GM12891 (cell line): ENCODE data around the gene PLEKHH1.

Experiments used
- DNase-seq: peaks from one replicate; pipeline ENCODE4 v3.0.0; 2011; ENCODE audit warnings: low spot score; ENCODE audit not compliant: insufficient read length
- FAIRE-seq: peaks from 2 replicates; lab custom pipeline; 2011; peaks lifted over from hg19 to GRCh38; lab: Jason Lieb, UNC
- PAX5 ChIP-seq: IDR thresholded peaks from 2 replicates; pipeline ENCODE4 v1.6.1; 2011; ENCODE audit warnings: low read length, moderate library complexity, mild to moderate bottlenecking; ENCODE audit not compliant: insufficient read depth, severe bottlenecking
- POLR2A ChIP-seq: IDR thresholded peaks from 2 replicates; pipeline ENCODE4 v1.6.1; 2011; ENCODE audit warnings: low read depth, low read length, control low read depth
- POLR2AphosphoS5 ChIP-seq: IDR thresholded peaks from 2 replicates; pipeline ENCODE4 v1.6.1; 2011; ENCODE audit warnings: low read depth, low read length, control low read depth
- POU2F2 ChIP-seq: IDR thresholded peaks from 2 replicates; pipeline ENCODE4 v1.6.1; 2011; ENCODE audit warnings: low read depth, mild to moderate bottlenecking, control low read depth, low read length, moderate library complexity
- SPI1 ChIP-seq: IDR thresholded peaks from 2 replicates; pipeline ENCODE4 v1.6.1; 2011; ENCODE audit warnings: low read depth, low read length, control low read depth
- TAF1 ChIP-seq: IDR thresholded peaks from 2 replicates; pipeline ENCODE4 v1.6.1; 2011; ENCODE audit warnings: low read depth, low read length, control low read depth

Gene PLEKHH1

DNA sequence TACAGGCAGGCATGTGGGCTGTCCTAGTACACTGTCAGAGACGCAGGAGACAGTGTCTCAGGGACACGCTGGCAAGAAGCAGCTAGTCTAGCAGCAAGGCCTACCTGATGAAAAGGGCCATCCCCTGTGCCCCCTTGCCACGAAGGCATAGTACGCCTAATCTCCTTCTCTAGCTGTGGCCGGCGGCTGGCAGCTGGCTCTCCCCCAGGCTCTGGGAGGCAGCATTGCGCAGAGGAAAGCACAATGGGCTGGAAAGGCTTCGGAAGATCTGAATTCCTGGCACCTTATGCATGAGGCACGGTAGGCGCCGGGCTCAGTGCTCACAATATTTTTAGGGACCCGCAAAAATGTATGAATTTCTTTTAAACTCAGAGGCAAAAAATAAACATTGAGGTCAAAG is 16.0 kb upstream of the PLEKHH1 start:
- TF ChIP-seq PAX5 (no peak), POLR2A (no peak), POU2F2 (no peak), SPI1 (no peak), POLR2AphosphoS5 (no peak), TAF1 (no peak)
- no peak for DNase-seq
- no peak for FAIRE-seq

DNA sequence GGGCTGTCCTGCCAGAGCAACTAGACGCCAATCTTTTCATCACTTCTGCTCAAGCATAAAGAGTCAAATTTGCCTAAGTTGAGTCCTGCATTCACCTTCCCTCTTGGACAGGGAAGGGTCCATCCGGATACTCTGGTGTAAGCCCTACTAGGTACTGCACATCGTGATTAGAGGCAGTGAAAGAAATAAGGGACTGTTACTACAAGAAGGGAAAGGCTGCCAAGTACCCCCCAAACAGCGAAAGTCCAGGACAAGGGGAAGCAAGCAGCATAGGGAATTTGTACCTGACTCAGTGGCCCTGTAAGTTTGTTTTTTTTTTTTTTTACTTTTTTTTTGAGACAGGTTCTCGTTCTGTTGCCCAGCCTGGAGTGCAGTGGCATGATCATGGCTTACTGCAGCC is 13.7 kb upstream of the PLEKHH1 start:
- TF ChIP-seq TAF1, result no peak
- TF ChIP-seq POLR2AphosphoS5, result no peak
- TF ChIP-seq POLR2A, result no peak
- TF ChIP-seq PAX5, result no peak
- no peak for TF ChIP-seq POU2F2
- no peak for TF ChIP-seq SPI1
- no peak for FAIRE-seq
- DNase-seq, result no peak

DNA sequence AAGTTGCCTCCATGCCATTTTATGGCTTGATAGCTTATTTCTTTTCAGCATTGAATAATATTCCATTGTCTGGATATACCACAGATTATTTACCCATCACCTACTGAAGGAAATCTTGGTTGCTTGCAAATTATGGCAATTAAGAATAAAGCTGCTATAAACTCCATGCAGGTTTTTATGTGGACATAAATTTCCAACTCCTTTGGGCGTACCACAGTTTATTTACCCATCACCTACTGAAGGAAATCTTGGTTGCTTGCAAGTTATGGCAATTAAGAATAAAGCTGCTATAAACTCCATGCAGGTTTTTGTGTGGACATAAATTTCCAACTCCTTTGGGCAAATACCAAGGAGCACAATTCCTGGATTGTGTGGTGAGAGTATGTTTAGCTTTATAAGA is 12.6 kb upstream of the PLEKHH1 start:
- FAIRE-seq, result no peak
- TF ChIP-seq PAX5 (no peak), TAF1 (no peak), POLR2A (no peak), POU2F2 (no peak), SPI1 (no peak), POLR2AphosphoS5 (no peak)

DNA sequence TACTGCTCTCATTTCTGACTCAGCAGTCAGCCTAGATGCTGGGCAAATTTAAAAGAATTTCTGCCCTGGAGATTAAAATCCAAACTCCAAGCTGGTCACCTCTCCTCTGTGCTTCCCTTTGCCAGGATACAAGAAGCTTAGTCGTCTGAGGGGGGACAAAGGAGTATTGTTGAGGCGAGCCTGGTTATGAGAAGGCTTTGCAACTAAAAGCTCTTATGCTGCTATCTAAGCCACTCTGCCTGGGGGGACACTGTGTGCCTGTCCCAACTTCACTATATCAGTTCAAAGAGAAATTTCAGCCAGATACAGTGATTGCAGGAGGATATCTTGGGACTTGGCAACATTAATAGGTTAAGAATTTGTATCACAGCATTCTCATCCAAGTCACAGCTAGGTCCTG is 10.8 kb upstream of the PLEKHH1 start:
- DNase-seq (no peak), FAIRE-seq (no peak)
- TF ChIP-seq POLR2AphosphoS5, result no peak
- no peak for TF ChIP-seq POU2F2
- TF ChIP-seq SPI1, result no peak
- TF ChIP-seq TAF1, result no peak
- TF ChIP-seq PAX5, result no peak
- no peak for TF ChIP-seq POLR2A

More for the DNA sequence above, 12.6 kb upstream of the PLEKHH1 start:
- no peak for DNase-seq

DNA sequence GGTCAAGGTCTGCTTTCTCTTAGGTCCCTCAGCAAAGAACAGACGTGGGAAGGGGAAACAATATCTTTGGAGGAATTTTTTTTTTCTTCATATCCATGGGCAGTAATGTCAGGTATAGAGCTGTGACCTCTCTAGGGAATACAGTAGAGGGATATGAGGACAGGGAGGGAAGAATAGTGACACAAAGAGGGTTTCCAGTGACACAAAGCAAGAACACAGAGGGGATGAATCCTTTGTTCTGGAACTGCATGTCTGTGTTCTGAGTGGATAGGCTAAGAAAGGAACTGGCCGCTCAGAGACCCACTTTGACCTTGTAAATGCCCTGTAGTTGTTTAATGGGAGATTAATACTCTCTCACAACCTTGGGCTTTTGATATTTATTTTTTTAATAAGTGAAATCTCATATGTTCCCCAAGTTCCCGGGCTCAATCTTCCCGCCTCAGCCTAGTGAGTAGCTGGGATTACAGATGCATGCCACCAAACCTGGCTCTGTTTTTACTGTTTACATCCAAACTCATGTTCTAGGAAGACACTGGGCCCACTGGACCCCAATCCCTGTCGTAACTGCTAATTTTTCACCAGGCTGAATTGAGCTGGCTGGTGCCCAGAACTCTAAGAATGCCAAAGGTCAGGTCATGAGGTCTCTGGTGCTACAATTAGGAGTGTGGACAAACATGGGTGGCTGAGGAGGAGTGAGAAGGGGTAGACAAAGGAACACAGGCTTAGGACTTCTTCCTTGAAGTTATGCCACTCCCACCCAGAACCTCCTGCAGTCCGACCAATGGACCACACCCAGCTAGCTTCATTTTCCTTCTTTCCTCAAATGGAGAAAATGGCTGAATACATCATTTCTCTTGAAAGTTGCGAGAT is 9.1 kb upstream of the PLEKHH1 start:
- TF ChIP-seq POU2F2 (no peak), PAX5 (no peak), SPI1 (no peak), TAF1 (no peak), POLR2AphosphoS5 (no peak), POLR2A (no peak)
- no peak for DNase-seq
- FAIRE-seq, result no peak

DNA sequence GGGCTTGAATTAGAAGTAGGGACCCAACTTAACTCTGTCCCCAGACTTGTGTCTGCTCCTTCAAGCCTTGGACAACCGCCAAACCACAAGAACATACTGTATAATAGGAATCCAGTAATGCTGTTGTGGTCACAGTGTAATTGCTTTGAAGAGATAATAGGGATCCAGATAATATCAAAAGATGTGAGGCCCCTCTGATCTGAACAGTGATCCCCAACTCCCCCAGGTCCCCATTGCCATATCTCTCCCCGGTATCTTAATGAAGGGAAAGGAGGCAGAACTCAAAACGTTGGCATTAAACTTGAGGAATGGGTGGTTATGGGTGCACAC is 8.5 kb upstream of the PLEKHH1 start:
- FAIRE-seq, result no peak
- TF ChIP-seq POU2F2 (no peak), POLR2A (no peak), POLR2AphosphoS5 (no peak), PAX5 (no peak), SPI1 (no peak), TAF1 (no peak)
- DNase-seq, result no peak

DNA sequence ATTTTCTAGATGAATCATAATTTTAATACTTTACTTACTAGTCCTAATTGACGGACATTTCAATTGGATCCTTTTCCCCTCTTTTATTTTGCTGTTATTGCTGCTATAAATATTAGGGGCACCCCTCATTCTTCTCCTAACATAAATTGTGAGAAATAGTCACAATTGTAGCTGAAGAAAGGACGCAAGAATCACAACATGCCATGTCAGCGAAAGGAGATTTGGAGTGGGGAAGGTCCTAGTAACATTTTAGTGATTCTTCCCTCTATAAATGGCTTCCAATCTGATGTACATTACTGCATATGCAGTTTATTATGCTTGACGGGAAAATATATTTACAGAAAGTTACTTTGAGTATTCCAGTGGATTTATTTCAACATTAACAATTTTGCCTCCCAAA is 7.7 kb upstream of the PLEKHH1 start:
- no peak for FAIRE-seq
- TF ChIP-seq POLR2AphosphoS5 (no peak), TAF1 (no peak), POU2F2 (no peak), PAX5 (no peak), POLR2A (no peak), SPI1 (no peak)

DNA sequence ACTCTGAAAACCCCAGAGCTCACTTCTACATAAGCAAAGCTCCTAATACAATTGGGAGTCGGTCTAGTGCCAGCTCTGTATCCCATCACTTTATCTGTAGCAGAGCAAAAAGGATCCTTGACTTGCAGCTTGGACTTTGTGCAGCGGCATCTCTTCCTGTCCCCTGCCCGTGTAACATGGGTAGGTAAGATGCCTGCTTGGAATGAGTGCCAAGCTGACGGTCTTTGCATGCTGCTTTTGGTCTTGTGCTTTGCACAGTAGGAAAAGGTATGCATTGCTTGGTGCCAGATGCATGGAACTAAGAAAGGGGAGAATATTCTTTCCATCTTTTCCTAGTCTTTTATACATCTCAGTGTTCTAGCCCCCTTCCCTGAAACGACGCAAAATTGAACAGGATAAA is 6.9 kb upstream of the PLEKHH1 start:
- no peak for DNase-seq
- peak; percentile 31 for FAIRE-seq
- TF ChIP-seq TAF1 (no peak), POU2F2 (no peak), POLR2A (no peak), SPI1 (no peak), PAX5 (no peak), POLR2AphosphoS5 (no peak)

More for the DNA sequence above, 7.7 kb upstream of the PLEKHH1 start:
- no peak for DNase-seq

DNA sequence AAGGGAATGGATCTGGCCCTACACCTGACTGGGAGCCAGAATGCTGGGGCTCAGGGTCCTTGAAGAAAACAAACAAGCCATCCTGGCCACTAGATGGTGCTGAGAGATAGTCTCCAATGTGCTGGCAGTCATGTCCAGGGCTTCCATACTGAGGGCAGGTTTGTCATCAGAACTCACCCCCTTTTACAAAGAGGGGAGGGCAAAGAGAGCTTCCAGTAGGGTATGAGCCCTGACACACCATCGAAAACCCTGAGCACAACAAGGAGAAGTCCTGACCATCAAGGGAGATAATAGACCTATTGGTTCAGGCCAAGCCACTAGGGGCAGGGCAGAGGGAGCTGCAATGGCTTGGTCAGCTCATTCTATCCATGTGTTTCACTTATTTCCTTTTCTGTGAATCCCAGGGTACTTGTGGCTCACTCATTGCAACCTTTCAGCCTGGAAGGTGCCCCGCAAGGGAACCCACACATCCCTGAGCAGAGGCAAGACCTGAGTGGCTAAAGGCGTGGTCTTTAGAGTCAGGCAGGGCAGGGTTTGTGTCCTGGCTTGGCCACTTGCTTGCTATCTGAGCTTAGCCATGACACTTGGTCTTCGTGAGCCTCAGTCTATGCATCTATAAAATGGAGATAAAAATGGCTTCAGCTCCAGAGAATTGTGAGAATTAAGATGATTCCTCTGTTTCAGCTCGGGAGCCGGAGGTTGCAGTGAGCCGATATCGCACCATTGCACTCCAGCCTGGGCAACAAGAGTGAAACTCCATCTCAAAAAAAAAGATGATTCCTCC is 6.2 kb upstream of the PLEKHH1 start:
- no peak for DNase-seq
- TF ChIP-seq POLR2A, result no peak
- FAIRE-seq, result peak; percentile 92
